Measurements from ENCODE around the gene IGF2BP2. TPM values are rescaled to one million over a fixed set of nuclear protein-coding genes. Genes with fewer than 3 reads are reported as not detected.

Gene IGF2BP2
- total RNA-seq, 2 donors from 2014 or later: 143 to 162 TPM

GRCh38 chr3:185647880-185648210, 177.0 kb downstream of the IGF2BP2 start:
- H3K27ac ChIP-seq (ENCODE audit: low read depth, low read length): no peak overlapping the region
- WGBS, 2 experiments (ENCODE audit: insufficient coverage in 1 of 2, insufficient read length in 1 of 2): 92 to 97% methylated on average over 10 of the region's 10 CpGs
- H3K9me3 ChIP-seq (ENCODE audit: control insufficient read depth, low read length): no peaks in the 10 kb centered on the region
- no peaks in the 10 kb centered on the region for H3K9me3 Mint-ChIP-seq
- H3K27ac Mint-ChIP-seq: no peak overlapping the region
- no peak for TF ChIP-seq CTCF (conservative IDR thresholded peaks at IDR 0.05)
- no peak overlapping the region for H3K4me3 Mint-ChIP-seq
- H3K36me3 ChIP-seq (ENCODE audit: control insufficient read depth, insufficient read depth, low read length): peaks cover 69% of the 10 kb centered on the region
- no peaks in the 10 kb centered on the region for H3K27me3 ChIP-seq (ENCODE audit: control insufficient read depth, insufficient read depth, low read length, poor library complexity, severe bottlenecking)
- H3K9ac ChIP-seq (ENCODE audit: extremely low read depth, low read length, poor library complexity, severe bottlenecking): no peak overlapping the region
- peak; percentile 19 for DNase-seq
- no peak overlapping the region for H3K4me3 ChIP-seq (ENCODE audit: low read length)
- H3K27me3 Mint-ChIP-seq (ENCODE audit: insufficient read depth): no peaks in the 10 kb centered on the region
- peaks cover 75% of the 10 kb centered on the region for H3K36me3 Mint-ChIP-seq (ENCODE audit: low read depth)
- H3K4me1 Mint-ChIP-seq: peaks cover 16% of the 10 kb centered on the region
- peaks cover 8% of the 10 kb centered on the region for H3K4me1 ChIP-seq (ENCODE audit: control insufficient read depth, insufficient read depth, low read length)

- Mint-ChIP-seq H3K4me1 (peaks cover 16% of the 10 kb centered on the region), H3K36me3 (ENCODE audit: low read depth) (peaks cover 71% of the 10 kb centered on the region), H3K27me3 (ENCODE audit: insufficient read depth) (no peaks in the 10 kb centered on the region), H3K9me3 (no peaks in the 10 kb centered on the region), H3K4me3 (no peak overlapping the region), H3K27ac (peak overlapping the region; percentile 32)
- no peak for TF ChIP-seq CTCF (conservative IDR thresholded peaks at IDR 0.05)
- 87 to 92% methylated on average over 11 to 19 of the region's 19 CpGs for WGBS, 2 experiments (ENCODE audit: insufficient coverage in 1 of 2, insufficient read length in 1 of 2)
- Histone ChIP-seq H3K4me3 (ENCODE audit: low read length) (no peak overlapping the region), H3K4me1 (ENCODE audit: control insufficient read depth, insufficient read depth, low read length) (peaks cover 8% of the 10 kb centered on the region), H3K27me3 (ENCODE audit: control insufficient read depth, insufficient read depth, low read length, poor library complexity, severe bottlenecking) (no peaks in the 10 kb centered on the region), H3K27ac (ENCODE audit: low read depth, low read length) (no peak overlapping the region), H3K36me3 (ENCODE audit: control insufficient read depth, insufficient read depth, low read length) (peaks cover 70% of the 10 kb centered on the region), H3K9me3 (ENCODE audit: control insufficient read depth, low read length) (no peaks in the 10 kb centered on the region), H3K9ac (ENCODE audit: extremely low read depth, low read length, poor library complexity, severe bottlenecking) (no peak overlapping the region)
- no peak for DNase-seq
Observed at GRCh38 chr3:185647134-185647879, 177.5 kb downstream of the IGF2BP2 start.

- peaks cover 16% of the 10 kb centered on the region for H3K4me1 Mint-ChIP-seq
- Histone ChIP-seq H3K4me3 (ENCODE audit: low read length) (no peak overlapping the region), H3K9me3 (ENCODE audit: control insufficient read depth, low read length) (no peaks in the 10 kb centered on the region), H3K4me1 (ENCODE audit: control insufficient read depth, insufficient read depth, low read length) (peaks cover 8% of the 10 kb centered on the region), H3K36me3 (ENCODE audit: control insufficient read depth, insufficient read depth, low read length) (peaks cover 68% of the 10 kb centered on the region), H3K27ac (ENCODE audit: low read depth, low read length) (peak overlapping the region; percentile 61), H3K27me3 (ENCODE audit: control insufficient read depth, insufficient read depth, low read length, poor library complexity, severe bottlenecking) (no peaks in the 10 kb centered on the region), H3K9ac (ENCODE audit: extremely low read depth, low read length, poor library complexity, severe bottlenecking) (no peak overlapping the region)
- WGBS, 2 experiments (ENCODE audit: insufficient coverage in 1 of 2, insufficient read length in 1 of 2): 84 to 92% methylated on average over 9 to 14 of the region's 14 CpGs
- H3K9me3 Mint-ChIP-seq: no peaks in the 10 kb centered on the region
- no peak for TF ChIP-seq CTCF (conservative IDR thresholded peaks at IDR 0.05)
- H3K27me3 Mint-ChIP-seq (ENCODE audit: insufficient read depth): no peaks in the 10 kb centered on the region
- H3K4me3 Mint-ChIP-seq: no peak overlapping the region
- peak overlapping the region; percentile 79 for H3K27ac Mint-ChIP-seq
- H3K36me3 Mint-ChIP-seq (ENCODE audit: low read depth): peaks cover 68% of the 10 kb centered on the region
- peak; percentile 76 for DNase-seq
Observed at GRCh38 chr3:185646382-185647133, 178.3 kb downstream of the IGF2BP2 start.

All from endodermal cell (in vitro differentiated cells).